GM19452 (cell line): ENCODE data around the gene DEFB127.
"Not testable (repeated sequence)": the region's sequence is repeated elsewhere in the genome, so short reads cannot be mapped to it uniquely, and the experiment has no call there.

Experiments
- ATAC-seq: cut with Tn5 transposase; IDR thresholded peaks from one replicate; pipeline ENCODE4 v1.9.1; 2021; ENCODE audit not compliant: unreplicated experiment

The DEFB127 gene, protein sequence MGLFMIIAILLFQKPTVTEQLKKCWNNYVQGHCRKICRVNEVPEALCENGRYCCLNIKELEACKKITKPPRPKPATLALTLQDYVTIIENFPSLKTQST

DNA sequence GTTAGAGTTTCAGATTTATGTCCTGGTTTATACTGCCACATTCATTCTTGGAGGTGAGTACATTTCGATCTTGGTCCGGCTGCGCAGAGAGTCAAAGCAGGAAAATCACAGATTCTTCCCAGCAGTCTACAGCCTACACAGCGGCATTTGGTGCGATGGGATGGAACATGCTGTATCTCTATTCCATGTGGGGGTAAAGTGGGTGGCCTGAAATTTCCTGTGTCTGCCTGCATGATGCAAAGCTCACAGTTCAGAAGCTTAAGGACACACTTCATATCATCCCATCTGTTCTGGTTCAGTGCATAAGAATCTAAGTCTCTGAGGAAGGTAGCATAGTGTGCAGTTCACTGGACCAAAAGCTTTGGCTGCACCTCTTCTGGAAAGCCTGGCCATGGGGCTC lies at the start of gene DEFB127:
Gene DEFB127, plus strand, starts transcription at position 301 of the 400 bp plus-strand sequence. Its CDS starts 91 bp downstream, at position 392.
- ATAC-seq = no peak

DNA sequence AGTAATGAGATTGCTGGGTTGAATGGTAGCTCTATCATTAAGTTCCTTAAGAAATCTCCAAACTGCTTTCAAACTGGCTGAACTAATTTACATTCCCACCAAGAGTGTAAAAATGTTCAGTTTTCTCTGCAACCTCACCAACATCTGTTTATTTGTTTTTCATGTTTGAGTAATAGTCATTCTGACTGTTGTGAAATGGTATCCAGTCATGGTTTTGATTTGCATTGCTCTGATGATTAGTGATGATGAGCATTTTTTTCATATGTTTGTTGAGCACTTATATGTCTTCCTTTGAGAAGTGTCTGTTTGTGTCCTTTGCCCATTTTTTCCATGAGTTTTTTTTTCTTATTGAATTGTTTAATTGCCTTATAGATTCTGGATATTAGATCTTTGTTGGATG lies 44.9 kb upstream of the DEFB127 start:
- no peak for ATAC-seq

DNA sequence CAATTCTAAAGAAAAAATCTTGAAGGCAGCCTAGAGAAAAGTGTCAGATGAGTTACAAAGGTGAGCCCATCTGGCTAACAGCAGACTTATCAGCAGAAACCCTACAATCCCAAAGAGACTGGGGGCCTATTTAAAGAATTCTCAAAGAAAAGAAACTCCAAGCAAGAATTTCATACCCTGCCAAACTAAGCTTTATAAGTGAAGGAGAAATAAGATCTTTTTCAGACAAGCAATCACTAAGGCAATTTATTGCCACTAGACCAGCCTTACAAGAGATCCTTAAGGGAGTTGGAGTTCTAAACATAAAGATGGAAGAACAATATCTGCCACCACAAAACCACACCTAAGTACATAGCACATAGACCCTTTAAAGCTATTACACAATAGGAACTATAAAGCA lies 39.7 kb upstream of the DEFB127 start:
- ATAC-seq = no peak

DNA sequence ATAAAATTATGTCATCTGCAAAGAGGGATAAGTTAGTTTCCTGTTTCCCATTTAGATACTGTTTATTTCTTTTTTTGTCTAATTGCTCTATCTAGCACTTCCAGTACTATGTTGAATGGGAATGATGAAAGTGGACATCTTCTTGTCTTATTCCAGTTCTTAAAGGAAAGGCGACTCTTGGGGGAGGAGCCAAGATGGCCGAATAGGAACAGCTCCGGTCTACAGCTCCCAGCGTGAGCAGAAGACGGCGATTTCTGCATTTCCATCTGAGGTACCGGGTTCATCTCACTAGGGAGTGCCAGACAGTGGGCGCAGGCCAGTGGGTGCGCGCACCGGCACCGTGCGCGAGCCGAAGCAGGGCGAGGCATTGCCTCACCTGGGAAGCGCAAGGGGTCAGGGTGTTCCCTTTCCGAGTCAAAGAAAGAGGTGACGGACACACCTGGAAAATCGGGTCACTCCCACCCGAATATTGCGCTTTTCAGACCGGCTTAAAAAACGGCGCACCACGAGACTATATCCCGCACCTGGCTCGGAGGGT lies 27.4 kb upstream of the DEFB127 start:
- not testable (repeated sequence) for ATAC-seq

DNA sequence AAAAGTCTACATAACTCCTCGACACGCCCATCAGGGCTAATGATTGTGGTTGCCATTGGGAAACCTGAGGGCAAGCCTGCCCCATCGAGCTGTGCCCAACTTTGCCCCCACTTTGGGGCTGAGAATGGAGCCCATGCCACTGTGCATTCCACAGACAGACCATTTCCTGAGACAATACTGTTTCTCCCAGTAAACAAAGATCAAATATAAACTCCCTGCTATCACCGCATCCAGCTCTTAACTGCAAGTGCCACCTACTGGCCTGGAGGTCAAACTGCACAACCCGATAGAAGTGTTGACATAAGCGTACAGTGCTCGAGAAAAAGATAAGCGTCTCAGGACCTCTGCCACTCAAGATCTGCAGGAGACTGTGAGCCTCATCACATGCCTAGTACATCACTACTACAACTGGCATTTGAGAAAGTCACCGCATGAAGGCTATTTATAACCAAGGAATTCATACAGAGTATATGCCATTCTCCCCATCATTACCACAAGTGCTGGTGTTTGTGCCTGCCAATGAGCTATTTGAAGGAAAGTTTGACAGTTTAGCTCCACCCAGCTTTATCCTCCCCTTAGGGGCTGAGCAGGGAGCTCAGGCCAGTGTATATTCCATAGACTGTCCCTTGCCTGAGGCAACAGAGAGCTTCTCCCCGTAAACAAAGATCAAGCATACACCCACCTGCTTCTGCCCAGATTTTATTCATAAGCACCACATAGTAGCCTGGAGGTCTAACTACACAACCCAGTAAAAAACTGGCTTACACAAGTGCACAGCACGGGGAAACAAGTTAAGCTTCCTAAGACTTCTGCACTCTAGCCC lies 19.4 kb upstream of the DEFB127 start:
- ATAC-seq = no peak

DNA sequence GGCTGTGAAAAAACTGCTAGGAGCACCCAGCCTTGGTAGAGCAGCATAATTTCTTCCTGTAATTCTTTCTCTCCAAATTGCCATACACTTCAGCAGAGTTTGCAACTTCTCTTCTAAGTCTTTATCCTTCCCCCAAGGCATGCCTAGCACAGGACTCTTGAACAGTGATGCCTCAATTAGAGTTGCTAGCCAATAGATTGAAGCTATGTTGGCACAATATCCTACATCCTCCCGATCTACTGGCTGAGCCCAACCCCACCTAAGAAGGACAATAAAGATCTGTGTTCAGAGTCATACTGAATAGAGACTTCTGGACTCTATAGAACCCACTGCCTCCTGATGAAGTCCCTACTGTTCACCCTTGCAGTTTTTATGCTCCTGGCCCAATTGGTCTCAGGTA lies 15.0 kb upstream of the DEFB127 start, which contains the start of gene DEFB126:
Gene DEFB126, plus strand, starts transcription at position 301 of the 400 bp plus-strand sequence. Its CDS starts 39 bp downstream, at position 340.
- ATAC-seq = no peak

DNA sequence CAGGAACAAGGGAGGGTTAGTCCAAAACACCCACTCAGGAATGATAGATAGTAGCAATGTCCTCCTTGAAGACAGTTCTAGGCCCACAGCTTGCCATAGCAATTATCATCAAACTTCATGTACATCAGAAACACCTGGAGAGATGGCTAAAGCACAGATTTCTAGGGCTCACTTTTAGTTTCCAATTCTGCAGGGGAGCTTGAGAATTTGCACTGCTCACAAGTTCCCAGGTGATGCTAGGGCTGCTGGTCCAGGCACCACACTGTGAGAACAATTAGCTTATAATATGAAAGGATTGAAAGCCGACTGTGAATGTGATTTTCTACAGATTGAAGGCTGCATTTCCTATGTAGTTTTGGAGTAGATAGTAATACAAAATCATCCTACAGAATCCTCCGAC lies 11.4 kb upstream of the DEFB127 start:
- no peak for ATAC-seq

DNA sequence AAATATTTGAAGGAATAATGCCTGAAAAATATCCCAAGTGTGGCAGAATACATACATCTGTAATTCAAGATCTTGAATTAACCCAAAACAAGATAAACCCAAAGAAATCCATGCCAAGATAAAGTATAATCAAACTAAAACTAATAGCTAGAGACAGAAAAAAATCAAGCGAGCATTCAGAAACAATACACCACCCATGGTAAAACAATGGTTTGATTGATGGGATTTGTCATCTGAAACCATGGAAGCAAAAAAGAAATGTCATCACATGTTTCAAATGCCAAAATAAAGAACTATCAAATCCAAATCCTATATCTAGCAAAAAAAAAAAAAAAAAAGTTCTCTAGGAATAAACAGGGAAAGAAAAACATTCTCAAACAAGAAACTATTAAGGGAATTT lies 5.1 kb upstream of the DEFB127 start:
- ATAC-seq = no peak

DNA sequence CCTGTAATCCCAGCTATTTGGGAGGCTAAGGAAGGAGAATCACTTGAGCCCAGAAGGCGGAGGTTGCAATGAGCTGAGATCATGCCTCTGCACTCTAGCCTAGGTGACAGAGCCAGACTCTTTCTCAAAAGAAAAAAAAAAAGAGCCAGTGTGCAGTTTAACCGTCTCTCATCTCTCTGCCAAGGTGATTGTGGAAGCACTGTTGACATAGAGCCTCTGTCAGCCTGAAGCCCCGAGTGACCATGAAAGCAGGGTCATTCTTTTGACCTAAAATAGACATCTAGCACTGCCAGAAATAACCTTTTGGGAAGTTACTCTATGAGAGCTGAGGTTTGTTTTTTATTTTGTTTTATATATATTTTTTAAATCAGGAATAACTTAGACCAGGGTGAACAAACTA lies 7.4 kb downstream of the DEFB127 start:
- ATAC-seq = no peak

DNA sequence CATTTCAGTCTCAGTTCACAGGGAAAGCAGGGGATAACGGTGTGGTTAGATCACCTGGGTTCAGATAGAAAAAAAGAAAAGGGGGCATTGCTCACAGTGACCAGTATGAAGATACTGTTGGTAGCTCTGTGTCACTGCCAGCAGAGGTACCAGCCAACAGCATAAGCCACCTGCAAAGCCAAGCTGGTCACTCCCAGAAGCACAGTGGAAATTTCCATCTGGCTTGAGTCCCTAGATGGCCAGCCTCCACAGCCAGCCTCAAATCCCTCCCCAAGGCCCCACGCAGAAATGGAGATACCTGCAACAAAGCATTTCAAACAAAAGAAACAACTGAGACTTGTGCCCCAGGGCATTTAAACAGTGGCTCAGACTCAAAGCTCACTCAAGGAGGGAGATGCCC lies 11.6 kb downstream of the DEFB127 start:
- ATAC-seq = no peak

DNA sequence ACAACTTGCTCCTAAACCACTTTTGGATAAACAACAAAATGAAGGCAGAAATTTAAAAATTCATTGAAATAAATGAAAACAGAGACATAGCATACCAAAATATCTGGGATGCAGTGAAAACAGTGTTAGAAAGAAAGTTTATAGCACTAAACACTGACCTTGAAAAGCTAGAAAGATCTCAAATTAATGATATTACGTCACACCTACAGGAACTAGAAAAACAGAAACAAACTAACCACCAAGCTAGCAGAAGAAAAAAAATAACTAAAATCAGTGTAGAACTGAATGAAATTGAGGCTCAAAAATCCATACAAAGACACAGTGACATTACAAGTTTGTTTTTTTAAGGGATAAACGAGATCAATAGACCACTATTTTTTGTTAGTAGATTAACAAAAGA lies 27.0 kb downstream of the DEFB127 start:
- ATAC-seq = no peak

DNA sequence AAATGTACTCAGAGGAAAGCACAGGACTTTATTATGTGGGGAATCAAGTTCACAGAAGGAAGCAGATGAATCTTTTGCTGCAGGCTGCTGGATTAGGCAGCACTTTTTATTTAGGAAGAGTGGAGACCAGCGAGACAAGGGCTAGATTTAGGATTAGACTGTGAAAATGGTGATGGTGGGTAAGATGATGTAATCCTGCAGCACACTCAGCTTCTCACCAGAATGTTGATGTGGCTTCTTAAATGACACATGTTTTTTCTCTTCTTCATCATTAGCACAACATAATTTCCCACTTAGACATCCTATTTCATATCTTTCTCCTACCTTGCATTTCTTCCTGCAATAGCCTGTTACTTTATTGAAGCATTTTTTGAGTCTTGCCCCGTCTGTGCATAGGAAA lies 30.5 kb downstream of the DEFB127 start:
- ATAC-seq = no peak

DNA sequence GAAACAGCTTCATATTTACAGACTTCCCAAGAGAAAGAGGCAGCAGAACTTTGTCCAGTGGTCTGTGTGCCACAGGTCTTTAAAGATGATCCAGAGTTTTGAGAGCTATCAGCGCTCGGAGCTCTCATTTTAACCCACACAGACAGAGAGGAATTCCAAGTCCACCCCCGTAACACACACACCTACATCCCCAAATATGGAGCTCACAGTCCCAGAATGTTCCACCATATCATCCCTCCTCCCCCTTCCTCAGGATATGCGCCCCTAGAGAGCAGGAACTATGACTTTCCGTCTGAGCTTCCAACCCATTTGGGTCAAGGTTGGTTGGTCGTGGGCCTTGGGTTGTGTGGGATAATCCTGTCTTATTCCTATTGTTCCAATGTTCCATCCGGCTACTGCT lies 32.4 kb downstream of the DEFB127 start, which contains the start of gene DEFB128:
Gene DEFB128, minus strand, starts transcription at position 101 of the 400 bp plus-strand sequence. Its CDS starts 88 bp downstream, at position 13.
- ATAC-seq = no peak

DNA sequence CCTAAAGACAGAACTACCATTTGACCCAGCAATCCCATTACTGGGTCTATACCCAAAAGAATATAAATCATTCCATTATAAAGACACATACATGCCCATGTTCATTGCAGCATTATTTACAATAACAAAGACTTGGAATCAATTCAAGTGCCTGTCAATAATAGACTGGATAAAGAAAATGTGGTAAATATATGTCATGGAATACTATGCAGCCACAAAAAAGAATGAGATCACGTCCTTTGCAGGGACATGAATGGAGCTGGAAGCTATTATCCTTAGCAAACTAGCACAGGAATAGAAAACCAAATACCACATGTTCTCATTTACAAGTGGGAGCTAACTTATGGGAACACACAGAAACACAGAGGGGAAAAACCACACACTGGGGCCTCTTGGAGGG lies 41.0 kb downstream of the DEFB127 start:
- no peak for ATAC-seq

DNA sequence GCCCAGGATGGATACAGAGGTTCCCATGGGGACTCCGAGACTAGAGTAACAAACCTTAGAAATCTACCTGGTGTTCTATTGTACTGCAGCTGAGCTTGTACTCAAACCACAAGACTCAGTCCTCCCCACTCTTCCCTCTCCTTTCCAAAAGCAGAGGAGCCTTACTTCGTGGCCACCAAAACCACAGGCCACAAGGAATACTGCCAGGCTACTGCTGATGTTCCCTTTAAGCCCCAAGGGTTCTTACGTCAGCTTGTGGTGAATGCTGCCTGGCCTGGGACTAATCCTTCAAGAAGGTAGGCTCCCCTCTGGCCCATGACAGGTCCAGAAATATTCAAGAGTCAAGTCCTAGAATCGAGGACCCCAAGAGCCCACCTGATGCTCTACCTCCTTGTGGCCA lies 42.7 kb downstream of the DEFB127 start:
- ATAC-seq = no peak

DNA sequence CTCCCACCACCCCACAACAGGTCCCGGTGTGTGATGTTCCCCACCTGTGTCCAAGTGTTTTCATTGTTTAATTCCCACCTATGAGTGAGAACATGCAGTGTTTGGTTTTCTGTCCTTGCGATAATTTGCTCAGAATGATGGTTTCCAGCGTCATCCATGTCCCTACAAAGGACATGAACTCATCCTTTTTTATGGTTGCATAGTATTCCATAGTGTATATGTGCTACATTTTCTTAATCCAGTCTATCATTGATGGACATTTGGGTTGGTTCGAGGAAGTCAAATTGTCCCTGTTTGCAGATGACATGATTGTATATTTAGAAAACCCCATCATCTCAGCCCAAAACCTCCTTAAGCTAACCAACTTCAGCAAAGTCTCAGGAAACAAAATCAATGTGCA lies 46.4 kb downstream of the DEFB127 start:
- ATAC-seq = not testable (repeated sequence)
